Right atrium auricular region (tissue), 2 donors: ENCODE data around the gene TBRG4. TPM values are rescaled to one million over a fixed set of nuclear protein-coding genes. Genes with fewer than 3 reads are reported as not detected.

ENCODE experiments used
- DNase-seq: peaks from one replicate; pipeline ENCODE4 v3.0.0-alpha.2; 2019; ENCODE audit warnings: low spot score
- H3K27ac ChIP-seq, 2 donors: fragments of 200-600 bp; sonication (generic); 1 replicate in 1 of 2; 2 replicates in 1 of 2; pipeline ENCODE4 v1.5.1; 2016 to 2019
- H3K27me3 ChIP-seq, 2 donors: fragments of 200-600 bp; sonication (generic); one replicate each; pipeline versions ENCODE4 v1.5.1 to v1.6.0; 2017 to 2019
- H3K36me3 ChIP-seq: fragments of 200-600 bp; sonication (generic); one replicate; pipeline ENCODE4 v1.5.1; 2016
- H3K4me1 ChIP-seq, 2 donors: fragments of 200-600 bp; sonication (generic); one replicate each; pipeline versions ENCODE4 v1.5.1 to v1.6.0; 2017 to 2019
- H3K4me3 ChIP-seq, 2 donors: fragments of 200-600 bp; sonication (generic); 1 replicate in 1 of 2; 2 replicates in 1 of 2; pipeline ENCODE4 v1.5.1; 2017 to 2019; ENCODE audit warnings: mild to moderate bottlenecking in 1 of 2, moderate library complexity in 1 of 2
- H3K9me3 ChIP-seq, 2 donors: fragments of 200-600 bp; sonication (generic); one replicate each; pipeline ENCODE4 v1.5.1; 2019
- CTCF ChIP-seq, 2 donors: fragments of 200-600 bp; sonication (generic); IDR thresholded peaks; one replicate each; pipeline ENCODE4 v1.5.1; 2019; ENCODE audit warnings: antibody characterized with exemption in 2 of 2
- total RNA-seq, 2 donors: library from RNA; depleted of rRNA; stranded (reverse); fragments of >200 nt; gene quantifications; one replicate each; pipeline ENCODE4 v1.1.0, GENCODE V29; 2016

Gene TBRG4
- total RNA-seq, 2 donors from 2014 or later: 46.1 to 48.2 TPM

GRCh38 chr7:45088146-45088701, 23.3 kb downstream of the TBRG4 start:
- H3K27me3 ChIP-seq: no peaks in the 10 kb centered on the region
- peaks cover 0 to 17% of the 10 kb centered on the region in 2 donors for H3K4me1 ChIP-seq
- TF ChIP-seq CTCF (IDR thresholded peaks at IDR 0.05): no peak
- no peaks in the 10 kb centered on the region for H3K9me3 ChIP-seq
- no peak for DNase-seq
- H3K36me3 ChIP-seq: no peaks in the 10 kb centered on the region
- H3K4me3 ChIP-seq: peak overlapping the region; percentile 68 to 70
- peak overlapping the region; percentile 64 to 76 for H3K27ac ChIP-seq

- H3K36me3 ChIP-seq: no peaks in the 10 kb centered on the region
Measured at GRCh38 chr7:45087301-45088145, 24.0 kb downstream of the TBRG4 start.

GRCh38 chr7:45086331-45087065, 25.0 kb downstream of the TBRG4 start:
- DNase-seq: no peak
- H3K4me1 ChIP-seq: peaks cover 0 to 26% of the 10 kb centered on the region in 2 donors
- H3K4me3 ChIP-seq: no peak overlapping the region
- no peaks in the 10 kb centered on the region for H3K9me3 ChIP-seq
- no peaks in the 10 kb centered on the region for H3K36me3 ChIP-seq
- TF ChIP-seq CTCF (IDR thresholded peaks at IDR 0.05): no peak
- no peak overlapping the region for H3K27ac ChIP-seq
- H3K27me3 ChIP-seq: no peaks in the 10 kb centered on the region

More at GRCh38 chr7:45087301-45088145, 24.0 kb downstream of the TBRG4 start:
- no peaks in the 10 kb centered on the region for H3K27me3 ChIP-seq
- no peak for TF ChIP-seq CTCF (IDR thresholded peaks at IDR 0.05)
- H3K9me3 ChIP-seq: no peaks in the 10 kb centered on the region
- H3K27ac ChIP-seq: peak overlapping the region; percentile 64 to 76
- H3K4me1 ChIP-seq: peaks cover 0 to 19% of the 10 kb centered on the region in 2 donors
- no peak for DNase-seq
- peak overlapping the region; percentile 68 to 70 for H3K4me3 ChIP-seq

GRCh38 chr7:45085619-45086200, 25.8 kb downstream of the TBRG4 start:
- Histone ChIP-seq H3K36me3 (no peaks in the 10 kb centered on the region), H3K9me3 (no peaks in the 10 kb centered on the region), H3K4me1 (peaks cover 0 to 26% of the 10 kb centered on the region in 2 donors), H3K4me3 (no peak overlapping the region), H3K27ac (no peak overlapping the region), H3K27me3 (no peaks in the 10 kb centered on the region)
- TF ChIP-seq CTCF (IDR thresholded peaks at IDR 0.05): no peak
- no peak for DNase-seq

- TF ChIP-seq CTCF (IDR thresholded peaks at IDR 0.05): no peak
- H3K4me1 ChIP-seq: peaks cover 0 to 26% of the 10 kb centered on the region in 2 donors
- DNase-seq: no peak
- H3K9me3 ChIP-seq: no peaks in the 10 kb centered on the region
- no peaks in the 10 kb centered on the region for H3K36me3 ChIP-seq
- no peak overlapping the region for H3K27ac ChIP-seq
- no peak overlapping the region for H3K4me3 ChIP-seq
- no peaks in the 10 kb centered on the region for H3K27me3 ChIP-seq
Measured at GRCh38 chr7:45084901-45085618, 26.4 kb downstream of the TBRG4 start.
